Stimulated activated CD4-positive, alpha-beta T cell treated with anti-CD3 and anti-CD28 coated beads, Interleukin-4, amount 100 ng/mL, for 24 hours (primary cell): ENCODE measurements around the gene PIP4K2A.

ENCODE experiments used
- DNase-seq: peaks from one replicate; pipeline ENCODE4 v3.0.0-alpha.2; 2020

Gene PIP4K2A

DNA sequence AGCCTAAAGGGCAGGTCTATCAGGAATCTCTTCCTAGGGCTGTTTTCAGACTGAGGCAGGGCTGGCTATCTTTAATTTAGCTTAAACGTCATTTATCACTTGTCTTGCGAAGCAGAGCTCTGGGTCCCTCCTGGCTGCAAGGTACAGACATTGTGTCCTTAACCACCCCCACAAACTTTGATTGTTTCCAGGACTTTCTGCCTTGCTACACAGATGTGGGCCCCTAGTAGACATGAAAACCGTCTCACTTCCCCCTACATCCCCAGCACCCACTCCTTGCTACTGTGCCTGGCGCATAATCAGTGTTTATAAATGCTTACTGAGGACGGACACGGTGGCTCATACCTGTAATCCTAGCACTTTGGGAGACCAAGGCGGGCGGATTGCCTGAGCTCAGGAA is 54.5 kb downstream of the PIP4K2A start:
- no peak for DNase-seq

DNA sequence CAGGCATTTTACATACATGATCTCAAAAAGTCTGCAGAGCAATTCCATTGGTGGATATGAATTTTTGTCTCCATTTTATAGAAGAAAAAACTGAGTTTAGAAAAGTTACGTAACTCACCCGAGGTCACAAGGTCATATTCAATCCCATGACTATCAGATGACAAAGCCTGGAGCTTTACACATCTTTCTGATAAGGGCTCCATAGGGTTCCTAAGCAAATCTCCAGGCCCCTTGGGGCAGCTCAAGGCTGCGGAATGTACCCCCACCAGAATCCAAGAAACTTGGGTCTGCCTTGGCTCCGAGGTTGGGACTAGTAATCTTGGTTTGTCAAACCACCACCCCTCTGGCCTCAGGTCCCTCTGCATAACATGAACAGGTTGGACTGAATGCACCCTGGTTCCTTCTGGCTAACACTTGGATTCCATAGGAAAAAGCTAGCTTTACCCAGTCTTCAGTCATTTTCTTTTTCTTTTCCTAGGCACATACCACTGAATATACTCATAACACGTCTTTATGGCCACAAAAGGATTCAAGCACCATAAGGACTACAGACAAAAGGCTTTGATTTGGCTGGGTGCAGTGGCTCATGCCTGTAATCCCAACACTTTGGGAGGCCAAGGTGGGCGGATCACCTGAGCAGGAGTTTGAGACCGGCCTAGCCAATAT is 55.5 kb downstream of the PIP4K2A start:
- DNase-seq = no peak

DNA sequence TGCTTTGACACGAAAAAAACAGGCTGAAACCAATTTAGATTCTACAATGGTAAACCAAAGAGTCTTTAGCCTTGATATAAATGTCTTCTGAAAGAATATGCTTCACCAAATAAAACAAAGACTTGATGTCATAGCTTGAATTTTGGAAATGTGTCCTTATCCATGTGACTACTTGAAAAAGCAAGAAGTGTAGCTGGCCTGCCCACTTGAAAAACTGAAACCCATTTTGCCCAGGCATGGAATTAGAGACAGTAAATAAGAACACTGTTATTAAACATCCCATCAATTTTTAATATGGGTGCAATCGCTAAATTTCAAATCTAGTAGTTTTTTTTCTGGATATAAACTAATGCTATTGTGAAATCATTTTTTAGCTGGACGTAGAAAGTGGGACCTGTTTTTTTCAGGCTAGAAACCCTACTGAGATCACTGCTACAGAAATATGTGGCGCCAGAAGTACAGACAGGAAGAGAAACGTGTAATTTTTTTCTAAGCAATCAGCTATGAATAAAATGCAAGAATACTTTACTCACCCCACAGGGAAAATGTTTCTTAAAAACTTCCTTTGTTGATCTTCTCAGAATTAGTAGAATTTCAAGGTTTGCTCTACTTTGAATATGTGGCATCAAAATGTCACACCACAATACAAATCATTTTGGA is 56.7 kb downstream of the PIP4K2A start:
- DNase-seq = no peak

DNA sequence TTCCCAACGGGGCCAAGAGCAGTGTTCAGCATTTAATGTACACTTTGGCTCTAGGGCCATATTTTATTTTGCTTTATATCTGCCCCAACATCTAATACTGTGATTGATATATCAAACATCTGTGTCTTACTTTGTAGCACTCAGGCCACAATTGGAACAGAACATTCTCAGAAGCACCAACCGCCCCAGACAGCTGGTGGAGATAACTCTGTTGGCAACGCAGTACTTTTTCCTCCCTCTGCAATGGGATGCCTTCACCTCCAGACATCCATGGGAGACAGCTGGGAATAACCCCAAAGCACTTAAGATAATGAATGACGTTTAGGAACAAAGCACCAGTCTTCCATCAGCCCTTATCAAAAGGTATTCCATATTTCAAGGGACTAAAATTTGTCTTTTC is 57.4 kb downstream of the PIP4K2A start:
- no peak for DNase-seq

DNA sequence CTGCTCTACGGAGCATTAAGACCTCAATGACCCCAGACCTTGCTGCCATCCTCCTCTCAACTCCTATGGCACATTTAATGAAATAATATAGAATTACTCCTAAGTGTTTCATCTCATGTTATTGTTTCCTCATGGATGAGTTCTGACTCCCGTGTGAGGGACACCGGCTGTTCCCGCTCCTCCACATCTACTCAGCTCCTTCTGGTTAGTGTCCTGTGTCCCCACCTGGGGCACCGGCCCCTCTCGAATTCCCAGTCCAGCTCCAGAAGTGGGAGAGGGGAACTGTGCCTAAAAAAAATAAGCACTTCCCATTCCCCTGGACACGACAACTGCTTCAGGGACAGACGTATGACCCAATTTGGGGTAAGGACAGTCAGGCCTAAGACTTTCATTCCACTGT is 58.3 kb downstream of the PIP4K2A start:
- DNase-seq = no peak

DNA sequence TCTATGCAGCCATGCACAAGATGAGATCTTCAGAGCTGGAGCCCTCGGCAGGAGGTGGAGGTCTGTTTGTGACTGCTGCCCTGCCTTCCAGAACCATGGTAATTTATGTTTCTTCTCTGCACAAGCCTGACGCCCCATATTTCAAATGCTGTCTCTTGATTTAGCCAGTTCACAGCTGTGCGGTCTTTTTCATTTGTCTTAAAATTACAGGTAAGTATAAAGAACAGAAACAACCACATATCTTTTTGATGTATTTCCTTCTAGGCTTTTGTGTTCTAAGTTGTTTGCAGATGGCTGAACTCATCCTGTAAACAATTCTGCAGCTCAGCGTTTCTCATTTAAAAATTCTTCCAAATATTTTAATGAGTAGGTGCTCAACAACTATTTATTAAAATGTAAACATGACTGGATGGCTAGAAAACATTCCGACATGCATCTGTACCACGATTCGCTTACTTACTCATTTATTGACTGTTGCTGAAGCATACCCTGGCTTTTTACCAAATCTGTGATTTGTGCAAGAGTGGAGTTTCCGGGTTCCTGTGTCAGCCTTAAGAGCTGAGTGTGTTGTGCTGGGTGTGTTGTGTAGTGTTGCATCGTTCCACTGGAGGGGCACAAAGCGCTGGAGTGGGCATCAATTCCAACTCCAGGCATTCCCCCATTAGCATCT is 58.9 kb downstream of the PIP4K2A start:
- peak; percentile 54 for DNase-seq

DNA sequence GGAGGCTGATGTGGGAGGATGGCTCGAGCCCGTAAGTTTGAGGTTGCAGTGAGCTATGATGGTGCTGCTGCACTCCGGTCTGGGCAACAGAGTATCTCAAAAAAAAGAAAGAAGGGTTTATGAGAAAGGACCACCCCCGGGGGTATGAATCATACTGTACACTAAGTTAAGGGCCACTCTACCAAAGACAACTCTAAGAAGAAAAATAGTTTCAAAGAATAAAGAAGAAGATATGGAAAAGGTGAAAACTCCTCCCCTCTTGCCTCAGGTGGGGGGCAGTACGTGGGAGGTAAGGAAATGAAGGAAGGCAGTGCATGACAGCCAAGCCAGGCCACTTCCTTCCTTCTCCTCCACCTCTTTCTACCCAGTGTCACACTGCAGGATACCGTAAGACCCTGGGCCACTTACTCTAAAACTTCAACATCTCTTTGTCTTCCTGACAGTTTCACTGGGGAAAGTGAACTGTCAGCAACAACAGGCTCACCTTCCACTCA is 61.3 kb downstream of the PIP4K2A start:
- DNase-seq = peak; percentile 47

DNA sequence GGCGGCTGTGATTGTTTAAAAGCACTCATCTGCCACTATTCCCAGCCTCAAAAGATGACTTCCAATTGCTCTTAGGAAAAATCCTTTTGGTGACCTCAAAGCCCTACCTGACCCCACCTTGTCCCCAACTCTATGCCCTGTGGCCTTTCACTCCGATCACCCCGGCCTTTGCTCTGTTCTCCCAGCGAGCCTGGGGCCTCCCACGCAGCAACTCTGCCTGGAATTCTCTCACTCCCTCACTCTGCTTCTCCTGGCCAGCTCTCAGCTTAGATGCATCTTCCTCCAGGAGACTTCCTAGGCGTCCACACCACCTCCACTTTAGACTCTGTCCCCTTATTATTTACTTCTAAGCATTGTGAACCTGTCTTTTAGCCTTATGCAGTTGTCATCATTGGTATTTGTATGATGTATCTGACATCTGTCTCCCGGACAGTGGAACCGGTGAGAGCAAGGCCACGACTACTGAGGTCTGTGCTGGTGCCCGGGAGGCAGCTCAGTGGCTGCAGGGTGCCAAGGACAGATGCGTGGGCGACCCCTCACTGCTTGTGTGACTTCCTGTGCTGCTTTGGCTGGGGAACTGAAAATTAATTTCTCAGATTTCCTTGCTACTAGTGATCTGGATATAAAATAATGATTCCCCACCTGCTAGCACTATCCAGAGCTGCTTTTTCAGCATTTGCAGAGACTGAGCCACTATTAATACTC is 63.0 kb downstream of the PIP4K2A start:
- peak; percentile 53 for DNase-seq

DNA sequence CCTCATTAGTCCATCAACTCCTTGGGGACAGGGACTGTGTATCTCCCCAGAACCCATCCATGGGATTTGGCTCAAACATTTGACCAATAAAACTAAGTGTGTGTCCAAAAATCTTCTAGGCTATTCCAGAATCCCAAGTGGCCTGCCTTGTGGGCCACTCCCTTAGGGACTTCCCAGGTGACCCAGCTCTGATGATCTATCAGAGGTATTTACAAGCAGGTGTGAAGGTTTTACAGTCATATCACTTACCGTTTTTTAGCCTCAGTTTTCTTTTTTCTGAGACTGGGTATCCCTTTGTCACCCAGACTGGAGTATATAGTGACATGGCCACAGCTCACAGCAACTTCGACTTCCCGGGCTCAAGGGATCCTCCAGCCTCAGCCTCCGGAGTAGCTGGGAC is 64.4 kb downstream of the PIP4K2A start:
- DNase-seq = no peak

DNA sequence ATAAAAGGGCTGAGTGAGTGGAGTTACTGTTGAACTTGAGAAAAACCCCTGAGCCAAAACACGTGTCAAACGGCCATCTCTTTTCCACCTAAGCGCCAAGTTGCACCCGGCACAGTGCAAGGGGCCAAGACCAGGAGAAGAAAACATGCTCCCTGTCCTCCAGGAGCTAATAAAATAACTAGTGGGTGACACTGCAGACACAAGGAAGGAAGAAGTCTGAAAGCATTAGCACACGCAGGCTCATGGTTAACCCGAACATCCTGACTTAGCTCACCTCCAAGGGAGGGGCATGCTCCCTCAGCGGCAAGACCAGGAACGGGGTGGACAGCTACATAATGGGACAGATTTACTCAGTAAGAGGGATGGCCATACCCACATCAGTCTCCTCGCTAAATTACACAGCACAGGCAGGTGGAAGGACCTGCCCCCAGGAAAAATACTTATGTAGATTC is 65.0 kb downstream of the PIP4K2A start:
- DNase-seq = peak; percentile 59

DNA sequence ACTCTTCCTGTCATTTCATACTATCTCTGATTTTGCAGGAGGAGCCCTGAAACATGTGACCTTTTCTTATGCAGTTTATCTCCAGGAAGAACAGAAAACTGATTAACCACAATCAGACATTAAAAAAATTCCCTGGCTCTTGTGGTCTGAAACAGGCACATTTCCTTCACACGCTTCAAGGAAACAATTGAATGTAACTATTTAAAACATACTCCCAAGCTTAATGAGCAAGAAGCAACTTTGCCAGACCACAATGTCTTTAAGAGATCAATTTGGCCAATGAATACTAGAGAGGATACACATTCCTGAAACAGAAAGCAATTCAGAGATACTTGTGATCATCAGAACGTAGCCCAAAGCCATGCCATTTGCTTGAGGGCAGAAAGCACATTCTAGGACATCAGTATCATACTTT is 65.8 kb downstream of the PIP4K2A start:
- DNase-seq = no peak

DNA sequence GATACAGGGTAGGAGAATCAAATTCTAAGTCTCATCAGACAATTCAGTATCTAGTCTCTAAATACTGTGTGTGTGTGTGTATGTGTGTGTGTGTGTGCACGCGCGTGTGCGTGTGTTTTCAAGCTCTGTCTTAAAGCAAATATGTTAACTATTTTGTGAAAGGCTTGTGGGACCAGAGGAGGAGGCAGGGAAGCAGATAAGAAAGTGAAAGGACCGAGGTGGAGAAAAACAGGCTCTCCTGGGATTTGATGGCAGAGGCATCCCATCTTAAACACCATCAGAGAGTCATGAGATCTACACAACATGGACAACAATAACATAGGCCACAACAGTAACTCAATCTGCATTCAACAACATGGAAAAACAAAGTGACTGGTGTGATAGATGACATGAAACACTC is 67.1 kb downstream of the PIP4K2A start:
- DNase-seq = no peak

DNA sequence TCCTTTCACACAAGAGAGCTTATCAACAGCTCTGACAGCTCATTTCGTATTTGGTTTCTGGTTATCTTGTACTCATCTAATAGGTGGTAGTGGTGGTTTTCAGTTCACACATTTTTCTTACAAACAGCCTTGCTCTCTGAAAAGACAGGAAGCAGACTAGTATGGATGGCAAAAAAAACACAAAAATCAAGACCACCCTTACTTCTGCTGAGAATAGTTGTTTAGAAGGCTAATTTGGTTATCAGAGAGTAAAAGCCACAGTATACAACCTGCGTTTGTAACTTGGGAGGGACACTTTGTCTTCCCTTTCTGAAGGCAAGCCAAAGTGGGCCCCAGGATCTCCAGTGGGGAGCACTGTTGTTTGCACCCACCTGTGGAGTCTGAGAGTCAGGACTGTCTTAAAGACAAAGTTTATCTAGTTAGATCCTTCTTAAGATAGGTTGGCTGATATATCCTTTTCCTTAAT is 68.0 kb downstream of the PIP4K2A start:
- DNase-seq = no peak

DNA sequence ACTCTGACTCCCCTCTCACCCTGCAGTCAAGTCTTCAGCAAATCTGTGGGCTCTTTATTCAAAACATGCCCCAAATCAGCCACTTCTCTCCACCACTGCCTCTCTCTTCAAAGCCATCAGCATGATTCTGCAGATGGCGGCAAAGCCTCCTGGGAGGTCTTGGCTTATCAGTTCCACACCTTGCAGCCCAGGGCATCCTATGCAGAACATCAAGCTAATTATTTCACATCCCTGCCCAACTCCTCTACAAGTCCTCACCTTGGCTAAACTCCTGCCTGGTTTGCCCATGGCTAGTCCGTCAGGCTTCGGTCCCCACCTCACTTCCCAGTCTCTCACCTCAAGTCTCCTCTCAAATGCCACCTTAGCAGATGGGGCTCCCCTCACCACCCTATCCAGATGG is 70.2 kb downstream of the PIP4K2A start:
- DNase-seq = no peak

DNA sequence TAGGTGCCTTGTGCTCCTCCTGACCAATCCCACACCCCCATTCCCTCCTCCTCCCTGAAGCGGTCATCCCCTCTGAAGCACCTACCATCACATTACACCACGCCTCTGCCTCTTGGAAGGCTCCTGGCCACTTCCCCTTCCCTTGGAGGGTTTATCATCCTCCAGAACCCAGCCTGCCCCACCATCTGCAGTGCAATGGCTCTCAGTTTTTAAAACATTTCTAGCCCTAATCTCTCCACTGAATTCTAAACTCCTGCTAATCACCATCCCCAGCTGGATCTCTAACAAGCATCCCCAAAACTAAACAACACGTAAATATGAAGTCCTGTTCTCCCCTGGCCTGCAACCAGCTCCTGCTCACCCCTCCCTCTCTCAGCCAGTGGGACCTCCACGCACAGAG is 70.6 kb downstream of the PIP4K2A start:
- no peak for DNase-seq

DNA sequence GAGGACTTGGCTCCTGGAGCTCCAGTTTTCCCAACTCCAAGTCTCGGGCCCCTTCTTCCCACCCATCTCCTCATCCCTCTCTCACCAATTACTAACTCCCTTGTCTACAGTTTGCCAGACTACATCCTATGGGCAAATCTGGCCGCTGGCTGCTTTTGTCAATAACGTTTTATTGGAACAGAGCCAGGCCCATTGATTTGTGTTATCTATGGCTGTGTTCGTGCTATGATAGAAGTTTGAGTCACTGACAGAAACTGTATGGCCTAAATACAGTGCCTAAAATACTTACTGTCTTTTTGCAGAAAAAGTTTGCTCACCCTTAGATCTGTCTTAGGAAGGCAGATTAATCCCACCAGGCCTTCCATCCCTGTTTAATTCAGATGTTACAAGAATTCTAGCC is 71.3 kb downstream of the PIP4K2A start:
- DNase-seq = no peak

DNA sequence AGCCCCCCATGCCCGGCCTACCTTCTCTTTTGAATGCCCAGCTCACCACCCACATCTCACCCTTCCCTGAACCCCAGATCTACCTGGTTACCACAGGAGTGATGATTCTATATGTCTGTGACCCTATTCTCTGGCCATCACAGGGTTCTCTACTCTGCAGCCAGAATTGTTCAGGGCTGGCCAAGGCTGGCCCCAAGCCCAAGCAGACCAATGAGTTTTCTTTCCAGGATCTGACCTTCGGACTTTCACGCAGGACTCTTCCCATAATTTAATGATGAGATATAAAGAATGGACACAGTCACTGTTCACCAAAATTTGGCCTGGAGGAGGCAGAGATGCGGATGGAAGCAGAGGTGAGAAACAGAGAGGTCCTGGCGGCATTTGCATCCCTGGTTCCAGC is 72.6 kb downstream of the PIP4K2A start:
- DNase-seq = no peak

DNA sequence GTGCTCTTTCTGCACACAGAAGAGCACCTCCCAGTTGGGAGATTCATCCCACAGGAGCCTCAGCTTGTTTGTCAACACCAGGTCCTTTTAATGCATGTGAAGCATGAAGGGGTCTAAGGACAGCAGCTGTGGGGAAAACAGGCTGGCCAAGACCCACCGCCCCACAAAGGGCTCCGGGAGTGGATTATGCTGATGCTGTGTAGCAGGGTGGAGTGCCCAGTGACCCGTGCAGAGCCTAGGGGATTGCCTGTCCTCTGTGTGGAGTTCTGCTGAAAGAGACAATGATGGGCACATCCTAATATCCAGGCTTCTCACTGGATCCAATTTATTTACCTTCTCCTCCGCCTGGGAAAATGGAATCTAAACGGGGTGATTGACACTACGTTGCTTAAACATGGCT is 74.0 kb downstream of the PIP4K2A start:
- no peak for DNase-seq

DNA sequence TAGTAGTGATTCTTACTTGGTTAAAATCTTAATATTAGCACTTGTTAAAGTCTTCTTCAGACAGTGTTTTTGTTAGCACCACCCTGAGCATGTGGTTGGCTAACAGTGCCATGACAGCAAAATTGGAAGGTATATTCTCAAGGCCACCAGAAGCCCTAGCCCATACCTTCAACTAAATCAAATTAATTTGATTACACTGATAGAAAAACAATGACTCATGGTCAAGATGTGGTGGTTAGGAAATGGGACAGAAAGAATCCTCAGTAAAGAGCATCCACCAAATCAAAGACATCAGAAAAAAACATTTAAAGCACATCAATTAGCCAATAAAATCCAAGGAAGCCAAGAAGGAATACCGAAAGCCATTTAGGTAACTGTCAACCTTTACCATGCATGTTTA is 75.5 kb downstream of the PIP4K2A start:
- DNase-seq = no peak

DNA sequence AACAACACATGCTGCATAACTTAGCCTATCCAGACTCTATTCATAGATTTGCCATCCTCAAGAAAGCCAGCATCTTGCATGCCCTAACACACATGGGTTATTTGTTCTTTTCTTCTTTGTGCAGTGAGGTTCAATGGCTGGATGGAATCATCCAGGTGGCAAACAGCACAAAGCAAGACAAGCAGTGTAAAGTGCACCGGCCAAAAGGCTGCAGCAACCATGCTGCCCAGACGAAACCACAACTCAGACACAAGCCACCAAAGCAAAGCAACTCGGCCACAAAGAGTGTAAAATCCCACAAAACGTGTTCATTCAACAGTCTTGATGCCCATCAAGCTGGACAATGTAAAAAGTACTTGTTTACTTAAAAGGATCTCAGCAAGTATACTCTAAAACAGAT is 76.9 kb downstream of the PIP4K2A start:
- DNase-seq = no peak

DNA sequence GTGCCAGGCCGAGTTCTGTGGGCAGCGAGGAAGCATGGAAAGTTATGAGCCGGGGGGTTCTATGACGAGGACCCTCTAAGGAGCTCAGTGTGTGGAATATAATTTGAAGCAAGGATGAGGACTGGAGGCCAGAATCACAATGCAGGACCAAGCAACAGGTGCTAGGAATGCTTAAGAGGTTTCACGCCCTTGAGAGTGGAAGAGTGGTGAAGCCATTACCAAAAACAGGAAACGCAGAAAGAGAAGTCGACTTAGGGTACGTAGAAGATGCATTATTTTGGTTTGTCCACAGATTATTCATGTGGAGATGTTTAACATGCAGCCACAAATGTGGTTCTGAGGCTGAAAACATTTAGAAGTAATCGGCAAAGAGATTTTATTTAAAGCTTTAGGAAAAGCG is 78.7 kb downstream of the PIP4K2A start:
- no peak for DNase-seq

DNA sequence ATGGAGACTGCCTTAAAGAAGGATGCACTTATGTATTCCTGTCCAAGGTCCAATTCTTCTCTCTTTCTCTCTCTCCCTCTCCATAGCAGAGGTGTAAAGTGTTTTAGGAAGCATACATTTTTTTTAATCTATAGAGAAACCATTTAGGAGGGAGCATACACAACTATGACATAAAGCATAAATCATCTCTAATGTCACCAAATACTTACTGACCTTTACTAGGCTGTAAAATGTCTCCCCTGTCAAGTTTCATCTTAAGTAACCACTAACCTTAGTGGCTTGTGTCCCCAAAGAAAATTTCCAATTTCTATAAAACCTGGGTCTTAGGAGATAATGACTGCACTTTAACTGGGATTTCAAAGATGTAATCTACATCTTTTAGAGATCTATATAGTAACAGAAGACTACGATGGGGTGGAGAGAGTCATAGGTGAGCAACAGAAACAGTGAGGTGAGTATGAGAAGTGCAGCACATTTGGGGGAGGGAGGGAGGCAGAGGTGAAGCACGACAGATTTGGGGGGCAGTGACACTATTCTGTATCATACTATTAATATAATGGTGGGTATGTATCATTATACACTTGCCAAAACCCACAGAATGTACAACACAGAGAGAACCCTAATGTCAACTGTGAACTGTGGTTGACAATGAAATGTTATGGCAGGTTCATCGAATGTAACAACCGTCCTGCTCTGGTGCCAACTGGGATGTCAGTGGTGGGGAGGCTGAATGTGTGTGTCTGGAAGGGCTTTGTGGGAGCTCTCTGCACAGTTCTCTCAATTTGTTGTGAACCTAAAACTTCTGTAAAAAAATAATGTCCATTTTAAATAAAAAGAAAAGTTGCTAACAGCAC is 79.5 kb downstream of the PIP4K2A start:
- DNase-seq = no peak
